Measurements from ENCODE around the gene TPPP2.
A peak's percentile ranks its signal among the peaks of the same experiment; 100 is the strongest.

GRCh38 chr14:21068521-21069387 is 38.7 kb downstream of the TPPP2 start:
- TF ChIP-seq CTCF (IDR thresholded peaks at IDR 0.05; ENCODE audit: low read length), result peak; percentile 48
- TF ChIP-seq EZH2 (IDR thresholded peaks at IDR 0.05; ENCODE audit: borderline replicate concordance, low read length), result no peak; the same call in 1 of the 2 replicates

Data from OCI-LY1 (cell line).